ENCODE data around the gene LCORL.

The LCORL gene

GRCh38 chr4:17966312-17966711, 55.2 kb downstream of the LCORL start:
- H3K9me3 ChIP-seq (ENCODE audit: control insufficient read depth, insufficient read depth, low read length) = no peaks in the 10 kb centered on the region
- H3K27me3 ChIP-seq (ENCODE audit: control insufficient read depth, insufficient read depth, low read length) = no peaks in the 10 kb centered on the region
- no peak overlapping the region for H3K27ac ChIP-seq (ENCODE audit: low read depth, low read length)
- H3K9ac ChIP-seq (ENCODE audit: low read depth, low read length) = no peak overlapping the region
- no peak overlapping the region for H3K4me3 ChIP-seq (ENCODE audit: low read depth, low read length)
- peaks cover 6% of the 10 kb centered on the region for H3K36me3 ChIP-seq (ENCODE audit: control insufficient read depth, insufficient read depth, low read length)
- H3K4me1 ChIP-seq (ENCODE audit: control insufficient read depth, insufficient read depth, low read length) = no peaks in the 10 kb centered on the region

DNA sequence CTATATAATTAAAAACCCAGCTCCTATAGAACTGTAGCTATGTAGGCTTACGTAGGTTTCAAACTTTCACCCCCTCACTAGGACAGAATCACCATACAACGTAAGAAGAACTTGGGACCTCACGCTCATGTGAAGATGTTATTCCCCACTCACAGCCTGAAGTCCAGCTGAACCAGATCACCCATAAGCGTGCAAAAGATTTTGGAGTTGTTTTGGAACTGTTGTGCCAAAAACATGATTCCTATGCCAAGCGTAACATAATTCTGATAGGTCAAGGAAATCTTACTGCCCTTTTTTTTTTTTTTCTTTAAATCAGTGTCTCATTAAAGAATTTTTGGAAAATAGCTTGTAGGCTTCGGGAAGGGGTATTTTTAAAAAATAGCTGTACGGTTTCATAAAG, 57.0 kb downstream of the LCORL start:
- Histone ChIP-seq H3K4me3 (ENCODE audit: low read depth, low read length) (no peak overlapping the region), H3K9ac (ENCODE audit: low read depth, low read length) (no peak overlapping the region), H3K27ac (ENCODE audit: low read depth, low read length) (no peak overlapping the region), H3K9me3 (ENCODE audit: control insufficient read depth, insufficient read depth, low read length) (no peaks in the 10 kb centered on the region), H3K36me3 (ENCODE audit: control insufficient read depth, insufficient read depth, low read length) (peaks cover 9% of the 10 kb centered on the region), H3K4me1 (ENCODE audit: control insufficient read depth, insufficient read depth, low read length) (no peaks in the 10 kb centered on the region), H3K27me3 (ENCODE audit: control insufficient read depth, insufficient read depth, low read length) (no peaks in the 10 kb centered on the region)

DNA sequence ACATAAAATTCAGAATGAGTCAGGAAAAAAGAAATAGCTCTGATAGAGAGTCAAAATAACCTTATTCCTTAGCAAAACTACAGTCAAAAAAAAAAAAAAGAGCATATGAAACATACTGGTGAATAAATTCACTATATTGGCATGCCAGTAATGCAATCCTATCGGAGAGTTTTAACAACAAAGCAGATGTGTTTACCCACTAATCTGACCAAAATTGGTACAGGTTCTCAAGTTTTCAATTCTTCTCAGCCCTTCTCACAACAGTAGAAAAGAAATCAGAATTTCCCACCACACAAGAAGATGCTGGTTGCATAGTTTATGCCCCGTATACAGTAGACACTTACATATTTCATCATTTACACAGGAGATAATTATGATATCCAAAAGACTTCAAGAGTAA, 59.4 kb downstream of the LCORL start:
- Histone ChIP-seq H3K9ac (ENCODE audit: low read depth, low read length) (no peak overlapping the region), H3K27me3 (ENCODE audit: control insufficient read depth, insufficient read depth, low read length) (no peaks in the 10 kb centered on the region), H3K27ac (ENCODE audit: low read depth, low read length) (no peak overlapping the region), H3K4me3 (ENCODE audit: low read depth, low read length) (no peak overlapping the region), H3K4me1 (ENCODE audit: control insufficient read depth, insufficient read depth, low read length) (peaks cover 11% of the 10 kb centered on the region), H3K9me3 (ENCODE audit: control insufficient read depth, insufficient read depth, low read length) (no peaks in the 10 kb centered on the region), H3K36me3 (ENCODE audit: control insufficient read depth, insufficient read depth, low read length) (peaks cover 9% of the 10 kb centered on the region)

DNA sequence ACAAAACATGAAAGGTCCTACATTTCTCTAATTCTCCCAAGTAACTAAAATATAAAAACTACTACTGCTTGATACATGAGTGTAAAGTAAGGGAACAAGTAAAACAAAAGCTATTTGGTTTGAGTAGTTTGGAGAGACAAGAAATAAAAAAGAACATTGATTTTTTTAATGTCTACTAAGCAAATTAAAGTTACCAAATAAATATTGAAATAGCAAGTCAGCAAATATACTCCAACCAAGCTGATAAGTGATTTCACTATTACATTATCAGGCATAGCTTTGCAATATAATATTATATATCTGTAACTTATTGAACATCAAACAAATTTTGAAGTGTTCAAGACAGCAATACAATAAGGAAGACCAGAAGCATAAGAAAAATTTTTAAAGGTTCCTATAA, 60.3 kb downstream of the LCORL start:
- H3K9ac ChIP-seq (ENCODE audit: low read depth, low read length) = no peak overlapping the region
- no peak overlapping the region for H3K4me3 ChIP-seq (ENCODE audit: low read depth, low read length)
- peaks cover 11% of the 10 kb centered on the region for H3K4me1 ChIP-seq (ENCODE audit: control insufficient read depth, insufficient read depth, low read length)
- H3K27me3 ChIP-seq (ENCODE audit: control insufficient read depth, insufficient read depth, low read length) = no peaks in the 10 kb centered on the region
- no peaks in the 10 kb centered on the region for H3K9me3 ChIP-seq (ENCODE audit: control insufficient read depth, insufficient read depth, low read length)
- no peak overlapping the region for H3K27ac ChIP-seq (ENCODE audit: low read depth, low read length)
- peaks cover 9% of the 10 kb centered on the region for H3K36me3 ChIP-seq (ENCODE audit: control insufficient read depth, insufficient read depth, low read length)

- peaks cover 15% of the 10 kb centered on the region for H3K36me3 ChIP-seq (ENCODE audit: control insufficient read depth, insufficient read depth, low read length)
These were observed 63.4 kb downstream of the LCORL start for GRCh38 chr4:17958181-17958580.

DNA sequence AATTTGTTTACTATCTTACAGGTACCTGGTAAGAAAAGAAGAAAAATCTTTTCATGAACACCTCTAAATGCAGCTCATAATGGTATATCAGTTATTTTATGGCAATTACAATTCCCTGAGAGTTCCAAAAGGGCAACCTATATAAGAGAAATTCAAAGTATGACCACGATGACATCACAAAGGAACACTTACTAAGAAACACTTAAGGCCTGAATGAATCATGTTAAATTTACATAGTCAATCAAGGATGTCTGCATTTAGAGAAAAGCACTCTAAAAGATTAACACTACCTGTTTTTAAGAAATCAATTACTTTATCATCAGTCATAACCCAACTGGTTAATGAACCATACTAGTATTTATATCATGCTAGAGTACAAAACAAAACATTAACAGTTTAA, 63.9 kb downstream of the LCORL start:
- Histone ChIP-seq H3K9me3 (ENCODE audit: control insufficient read depth, insufficient read depth, low read length) (no peaks in the 10 kb centered on the region), H3K9ac (ENCODE audit: low read depth, low read length) (no peak overlapping the region), H3K4me1 (ENCODE audit: control insufficient read depth, insufficient read depth, low read length) (peaks cover 11% of the 10 kb centered on the region), H3K36me3 (ENCODE audit: control insufficient read depth, insufficient read depth, low read length) (peaks cover 15% of the 10 kb centered on the region), H3K27me3 (ENCODE audit: control insufficient read depth, insufficient read depth, low read length) (no peaks in the 10 kb centered on the region), H3K27ac (ENCODE audit: low read depth, low read length) (no peak overlapping the region), H3K4me3 (ENCODE audit: low read depth, low read length) (no peak overlapping the region)

More at GRCh38 chr4:17958181-17958580, 63.4 kb downstream of the LCORL start:
- H3K9me3 ChIP-seq (ENCODE audit: control insufficient read depth, insufficient read depth, low read length) = no peaks in the 10 kb centered on the region
- H3K27ac ChIP-seq (ENCODE audit: low read depth, low read length) = no peak overlapping the region
- no peaks in the 10 kb centered on the region for H3K27me3 ChIP-seq (ENCODE audit: control insufficient read depth, insufficient read depth, low read length)
- no peak overlapping the region for H3K4me3 ChIP-seq (ENCODE audit: low read depth, low read length)
- peaks cover 11% of the 10 kb centered on the region for H3K4me1 ChIP-seq (ENCODE audit: control insufficient read depth, insufficient read depth, low read length)
- H3K9ac ChIP-seq (ENCODE audit: low read depth, low read length) = no peak overlapping the region

- peaks cover 8% of the 10 kb centered on the region for H3K36me3 ChIP-seq (ENCODE audit: control insufficient read depth, insufficient read depth, low read length)
- H3K27ac ChIP-seq (ENCODE audit: low read depth, low read length) = no peak overlapping the region
- H3K27me3 ChIP-seq (ENCODE audit: control insufficient read depth, insufficient read depth, low read length) = no peaks in the 10 kb centered on the region
- no peak overlapping the region for H3K4me3 ChIP-seq (ENCODE audit: low read depth, low read length)
- H3K9ac ChIP-seq (ENCODE audit: low read depth, low read length) = no peak overlapping the region
- peaks cover 11% of the 10 kb centered on the region for H3K4me1 ChIP-seq (ENCODE audit: control insufficient read depth, insufficient read depth, low read length)
- H3K9me3 ChIP-seq (ENCODE audit: control insufficient read depth, insufficient read depth, low read length) = no peaks in the 10 kb centered on the region
These were observed 65.3 kb downstream of the LCORL start for GRCh38 chr4:17956245-17956644.

DNA sequence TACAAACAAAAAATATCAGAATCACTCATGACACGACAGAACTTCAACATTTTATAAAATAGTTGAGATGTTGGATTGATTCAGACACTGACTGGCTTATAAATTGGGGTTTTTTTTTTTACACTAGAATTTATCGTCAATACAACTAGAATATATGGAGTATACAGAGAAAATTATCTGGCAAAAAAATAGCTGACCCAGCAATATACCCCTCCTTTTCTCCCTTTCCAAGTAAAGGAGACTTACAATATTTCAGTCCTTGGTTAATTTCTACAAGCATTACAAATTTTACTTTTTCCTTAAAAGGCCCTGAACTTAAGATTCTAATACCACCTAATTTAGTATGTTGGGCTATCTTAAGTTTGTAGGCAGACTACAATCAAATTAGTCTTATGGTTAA, 76.3 kb downstream of the LCORL start:
- 0 out of 2 replicates have a peak, but pooled peaks cover 7% of the 10 kb centered on the region for H3K4me1 ChIP-seq (ENCODE audit: control insufficient read depth, insufficient read depth, low read length)
- no peaks in the 10 kb centered on the region for H3K36me3 ChIP-seq (ENCODE audit: control insufficient read depth, insufficient read depth, low read length)
- H3K9ac ChIP-seq (ENCODE audit: low read depth, low read length) = no peak overlapping the region
- H3K27ac ChIP-seq (ENCODE audit: low read depth, low read length) = no peak overlapping the region
- no peak overlapping the region for H3K4me3 ChIP-seq (ENCODE audit: low read depth, low read length)
- H3K27me3 ChIP-seq (ENCODE audit: control insufficient read depth, insufficient read depth, low read length) = no peaks in the 10 kb centered on the region
- H3K9me3 ChIP-seq (ENCODE audit: control insufficient read depth, insufficient read depth, low read length) = no peaks in the 10 kb centered on the region

- no peak overlapping the region for H3K27ac ChIP-seq (ENCODE audit: low read depth, low read length)
- H3K4me3 ChIP-seq (ENCODE audit: low read depth, low read length) = no peak overlapping the region
- H3K36me3 ChIP-seq (ENCODE audit: control insufficient read depth, insufficient read depth, low read length) = no peaks in the 10 kb centered on the region
- H3K9ac ChIP-seq (ENCODE audit: low read depth, low read length) = no peak overlapping the region
- H3K9me3 ChIP-seq (ENCODE audit: control insufficient read depth, insufficient read depth, low read length) = no peaks in the 10 kb centered on the region
- H3K4me1 ChIP-seq (ENCODE audit: control insufficient read depth, insufficient read depth, low read length) = 0 out of 2 replicates have a peak, but pooled peaks cover 7% of the 10 kb centered on the region
- H3K27me3 ChIP-seq (ENCODE audit: control insufficient read depth, insufficient read depth, low read length) = no peaks in the 10 kb centered on the region
These were observed 79.8 kb downstream of the LCORL start for GRCh38 chr4:17941731-17942130.

DNA sequence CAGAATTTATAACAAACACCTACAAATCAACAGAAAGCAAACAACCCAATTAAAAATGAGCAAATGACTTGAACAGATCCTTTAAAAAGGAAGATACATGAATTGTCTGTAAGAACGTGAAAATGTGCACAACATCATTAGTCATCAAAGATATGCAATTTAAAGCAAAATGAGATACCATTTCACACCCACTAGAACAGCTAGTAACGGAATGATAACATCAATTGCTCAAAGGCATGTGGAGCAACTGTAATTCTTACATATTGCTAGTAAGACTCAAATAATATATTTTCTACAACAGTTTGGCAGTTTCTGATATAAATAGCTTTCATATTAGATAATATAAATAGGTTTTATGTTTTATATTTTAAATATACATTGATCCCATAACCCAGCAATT, 82.5 kb downstream of the LCORL start:
- Histone ChIP-seq H3K9me3 (ENCODE audit: control insufficient read depth, insufficient read depth, low read length) (no peaks in the 10 kb centered on the region; the same call in 1 of the 2 replicates), H3K4me3 (ENCODE audit: low read depth, low read length) (no peak overlapping the region), H3K36me3 (ENCODE audit: control insufficient read depth, insufficient read depth, low read length) (no peaks in the 10 kb centered on the region), H3K27ac (ENCODE audit: low read depth, low read length) (no peak overlapping the region), H3K9ac (ENCODE audit: low read depth, low read length) (no peak overlapping the region), H3K4me1 (ENCODE audit: control insufficient read depth, insufficient read depth, low read length) (0 out of 2 replicates have a peak, but pooled peaks cover 7% of the 10 kb centered on the region), H3K27me3 (ENCODE audit: control insufficient read depth, insufficient read depth, low read length) (no peaks in the 10 kb centered on the region)

DNA sequence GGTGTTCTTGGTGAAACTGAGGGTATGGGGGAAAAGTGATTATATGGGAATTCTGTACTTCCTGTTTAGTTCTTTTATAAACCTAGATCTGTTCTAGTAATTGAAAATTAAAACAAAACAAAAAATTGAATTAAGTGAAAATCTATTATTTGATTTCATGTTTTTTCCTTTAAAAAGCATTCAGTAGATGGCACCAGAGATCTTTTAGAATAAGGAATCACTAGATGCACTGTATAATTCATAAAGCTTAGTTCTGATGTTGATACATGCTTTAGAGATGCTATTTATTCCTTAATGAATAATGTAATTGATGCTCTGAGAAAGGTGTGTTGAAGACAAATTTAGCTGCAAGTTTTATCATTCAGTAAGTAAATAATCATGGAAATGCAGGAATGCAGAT, 87.3 kb downstream of the LCORL start:
- Histone ChIP-seq H3K4me3 (ENCODE audit: low read depth, low read length) (no peak overlapping the region), H3K9me3 (ENCODE audit: control insufficient read depth, insufficient read depth, low read length) (no peaks in the 10 kb centered on the region; the same call in 1 of the 2 replicates), H3K9ac (ENCODE audit: low read depth, low read length) (no peak overlapping the region), H3K27me3 (ENCODE audit: control insufficient read depth, insufficient read depth, low read length) (no peaks in the 10 kb centered on the region), H3K27ac (ENCODE audit: low read depth, low read length) (no peak overlapping the region), H3K36me3 (ENCODE audit: control insufficient read depth, insufficient read depth, low read length) (no peaks in the 10 kb centered on the region), H3K4me1 (ENCODE audit: control insufficient read depth, insufficient read depth, low read length) (no peaks in the 10 kb centered on the region)

- no peak overlapping the region for H3K27ac ChIP-seq (ENCODE audit: low read depth, low read length)
- no peaks in the 10 kb centered on the region for H3K27me3 ChIP-seq (ENCODE audit: control insufficient read depth, insufficient read depth, low read length)
- H3K9me3 ChIP-seq (ENCODE audit: control insufficient read depth, insufficient read depth, low read length) = no peaks in the 10 kb centered on the region; the same call in 1 of the 2 replicates
- H3K9ac ChIP-seq (ENCODE audit: low read depth, low read length) = no peak overlapping the region
- no peaks in the 10 kb centered on the region for H3K4me1 ChIP-seq (ENCODE audit: control insufficient read depth, insufficient read depth, low read length)
- no peaks in the 10 kb centered on the region for H3K36me3 ChIP-seq (ENCODE audit: control insufficient read depth, insufficient read depth, low read length)
- H3K4me3 ChIP-seq (ENCODE audit: low read depth, low read length) = no peak overlapping the region
These were observed 88.4 kb downstream of the LCORL start for GRCh38 chr4:17933126-17933525.
